HCT116 (cell line): ENCODE results near the gene PLEKHO2.

Experiments
- CTCF ChIP-seq, 3 experiments: fragments of 200-600 bp in 1 of 3; sonication (generic) in 1 of 3; IDR thresholded peaks in 2 of 3; conservative IDR thresholded peaks in 1 of 3; 2 replicates each; pipeline ENCODE4 v1.5.1; 2012 to 2017; ENCODE audit warnings: low read depth in 2 of 3, low read length in 2 of 3, antibody characterized with exemption in 1 of 3, borderline replicate concordance in 1 of 3, control low read depth in 1 of 3, mild to moderate bottlenecking in 1 of 3, mixed read lengths in 1 of 3, mixed run types in 1 of 3, moderate library complexity in 1 of 3; ENCODE audit not compliant: insufficient read depth in 1 of 3
- EZH2 ChIP-seq: fragments of 200-600 bp; sonication (generic); IDR thresholded peaks from 2 replicates; pipeline ENCODE4 v1.6.1; 2017; ENCODE audit warnings: antibody characterized with exemption, mixed run types
- SP1 ChIP-seq: IDR thresholded peaks from 2 replicates; pipeline ENCODE4 v1.6.1; 2012; ENCODE audit warnings: low read depth
- YY1 ChIP-seq: IDR thresholded peaks from 2 replicates; pipeline ENCODE4 v1.6.1; 2011; ENCODE audit warnings: low read length, low read depth, moderate library complexity, mild to moderate bottlenecking; ENCODE audit not compliant: insufficient replicate concordance; ENCODE audit errors: extremely low read depth
- TF ChIP-seq, protein P1 (sequence below): IDR thresholded peaks from 2 replicates; pipeline ENCODE4 v1.6.1; 2012; ENCODE audit warnings: low read depth

- TF ChIP-seq EZH2, result no peak
- TF ChIP-seq CTCF (IDR thresholded peaks at IDR 0.05 in 2 of 3, conservative IDR thresholded peaks at IDR 0.05 in 1 of 3; ENCODE audit: borderline replicate concordance in 1 of 3, insufficient read depth in 1 of 3, low read depth in 2 of 3, low read length in 2 of 3), result no peak
- TF ChIP-seq SP1, result no peak
- TF ChIP-seq, protein P1, sequence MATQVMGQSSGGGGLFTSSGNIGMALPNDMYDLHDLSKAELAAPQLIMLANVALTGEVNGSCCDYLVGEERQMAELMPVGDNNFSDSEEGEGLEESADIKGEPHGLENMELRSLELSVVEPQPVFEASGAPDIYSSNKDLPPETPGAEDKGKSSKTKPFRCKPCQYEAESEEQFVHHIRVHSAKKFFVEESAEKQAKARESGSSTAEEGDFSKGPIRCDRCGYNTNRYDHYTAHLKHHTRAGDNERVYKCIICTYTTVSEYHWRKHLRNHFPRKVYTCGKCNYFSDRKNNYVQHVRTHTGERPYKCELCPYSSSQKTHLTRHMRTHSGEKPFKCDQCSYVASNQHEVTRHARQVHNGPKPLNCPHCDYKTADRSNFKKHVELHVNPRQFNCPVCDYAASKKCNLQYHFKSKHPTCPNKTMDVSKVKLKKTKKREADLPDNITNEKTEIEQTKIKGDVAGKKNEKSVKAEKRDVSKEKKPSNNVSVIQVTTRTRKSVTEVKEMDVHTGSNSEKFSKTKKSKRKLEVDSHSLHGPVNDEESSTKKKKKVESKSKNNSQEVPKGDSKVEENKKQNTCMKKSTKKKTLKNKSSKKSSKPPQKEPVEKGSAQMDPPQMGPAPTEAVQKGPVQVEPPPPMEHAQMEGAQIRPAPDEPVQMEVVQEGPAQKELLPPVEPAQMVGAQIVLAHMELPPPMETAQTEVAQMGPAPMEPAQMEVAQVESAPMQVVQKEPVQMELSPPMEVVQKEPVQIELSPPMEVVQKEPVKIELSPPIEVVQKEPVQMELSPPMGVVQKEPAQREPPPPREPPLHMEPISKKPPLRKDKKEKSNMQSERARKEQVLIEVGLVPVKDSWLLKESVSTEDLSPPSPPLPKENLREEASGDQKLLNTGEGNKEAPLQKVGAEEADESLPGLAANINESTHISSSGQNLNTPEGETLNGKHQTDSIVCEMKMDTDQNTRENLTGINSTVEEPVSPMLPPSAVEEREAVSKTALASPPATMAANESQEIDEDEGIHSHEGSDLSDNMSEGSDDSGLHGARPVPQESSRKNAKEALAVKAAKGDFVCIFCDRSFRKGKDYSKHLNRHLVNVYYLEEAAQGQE, result no peak
- no peak for TF ChIP-seq YY1
Observed at GRCh38 chr15:64833690-64834089, 8.0 kb upstream of the PLEKHO2 start.
